Cardiac muscle cell (in vitro differentiated cells and primary cell): ENCODE data around the gene WDR35. TPM values are rescaled to one million over a fixed set of nuclear protein-coding genes. Genes with fewer than 3 reads are reported as not detected.

Experiments used
- DNase-seq, 2 donors: peaks; one replicate each; pipeline versions ENCODE4 v3.0.0 to v3.0.0-alpha.2; 2010 to 2017; ENCODE audit warnings: low read depth in 1 of 2, low spot score in 1 of 2
- H3K27ac ChIP-seq: fragments of 200-600 bp; sonication (generic); 2 replicates; pipeline ENCODE4 v1.5.1; 2016
- H3K27me3 ChIP-seq: fragments of 200-600 bp; sonication (generic); 2 replicates; pipeline ENCODE4 v1.6.0; 2016; ENCODE audit warnings: control low read depth
- H3K36me3 ChIP-seq: fragments of 200-600 bp; sonication (generic); 2 replicates; pipeline ENCODE4 v1.5.1; 2016; ENCODE audit warnings: control low read depth
- H3K4me1 ChIP-seq: fragments of 200-600 bp; sonication (generic); 2 replicates; pipeline ENCODE4 v1.8.1; 2017; ENCODE audit warnings: low read depth, mild to moderate bottlenecking, mixed run types
- H3K4me3 ChIP-seq: fragments of 200-600 bp; sonication (generic); 2 replicates; pipeline ENCODE4 v1.5.1; 2016; ENCODE audit warnings: mild to moderate bottlenecking
- H3K9me3 ChIP-seq: fragments of 200-600 bp; sonication (generic); 2 replicates; pipeline ENCODE4 v1.5.1; 2017; ENCODE audit warnings: low read depth, mild to moderate bottlenecking, control low read depth
- polyA plus RNA-seq: library from polyadenylated mRNA; unstranded; fragments of >200 nt; fragmentation: Nextera tagmentation; extraction: Ambion mirVana; gene quantifications from 2 replicates; pipeline ENCODE4 v1.2.1, GENCODE V29; 2016
- total RNA-seq: library from RNA; depleted of rRNA; stranded (reverse); fragments of >200 nt; gene quantifications from 2 replicates; pipeline ENCODE4 v1.2.3, GENCODE V29; 2016
- TF ChIP-seq, protein P1 (sequence below): IDR thresholded peaks from 2 replicates; pipeline ENCODE4 v1.5.1; 2012; ENCODE audit warnings: low read depth, mild to moderate bottlenecking, low read length

The WDR35 gene
- total and polyA plus RNA-seq, 2 experiments from 2014 or later: 4.8 to 10.1 TPM

DNA sequence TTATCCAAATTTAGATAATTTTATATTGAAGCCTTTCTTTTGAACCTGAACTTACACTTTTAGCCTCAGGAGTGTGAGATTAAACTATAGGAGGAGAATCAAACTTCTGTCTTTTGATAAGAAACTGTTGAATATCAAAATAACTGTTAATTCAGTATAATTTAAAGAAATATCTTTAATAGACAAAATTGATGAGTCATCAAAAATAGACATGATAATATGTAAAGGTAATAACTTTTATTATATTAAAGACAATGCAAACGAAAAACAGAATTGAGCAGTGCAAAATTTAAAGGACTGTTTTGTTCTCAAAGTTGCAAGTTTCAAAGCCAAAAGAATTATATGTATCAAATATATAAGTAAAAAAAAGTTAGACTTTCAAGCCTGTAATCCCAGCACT, 2.0 kb upstream of the WDR35 start:
- Histone ChIP-seq H3K9me3 (no peaks in the 10 kb centered on the region), H3K27me3 (no peaks in the 10 kb centered on the region), H3K4me3 (no peak overlapping the region), H3K4me1 (peaks cover 8% of the 10 kb centered on the region), H3K27ac (no peak overlapping the region), H3K36me3 (no peaks in the 10 kb centered on the region)
- DNase-seq: no peak
- TF ChIP-seq, protein P1, sequence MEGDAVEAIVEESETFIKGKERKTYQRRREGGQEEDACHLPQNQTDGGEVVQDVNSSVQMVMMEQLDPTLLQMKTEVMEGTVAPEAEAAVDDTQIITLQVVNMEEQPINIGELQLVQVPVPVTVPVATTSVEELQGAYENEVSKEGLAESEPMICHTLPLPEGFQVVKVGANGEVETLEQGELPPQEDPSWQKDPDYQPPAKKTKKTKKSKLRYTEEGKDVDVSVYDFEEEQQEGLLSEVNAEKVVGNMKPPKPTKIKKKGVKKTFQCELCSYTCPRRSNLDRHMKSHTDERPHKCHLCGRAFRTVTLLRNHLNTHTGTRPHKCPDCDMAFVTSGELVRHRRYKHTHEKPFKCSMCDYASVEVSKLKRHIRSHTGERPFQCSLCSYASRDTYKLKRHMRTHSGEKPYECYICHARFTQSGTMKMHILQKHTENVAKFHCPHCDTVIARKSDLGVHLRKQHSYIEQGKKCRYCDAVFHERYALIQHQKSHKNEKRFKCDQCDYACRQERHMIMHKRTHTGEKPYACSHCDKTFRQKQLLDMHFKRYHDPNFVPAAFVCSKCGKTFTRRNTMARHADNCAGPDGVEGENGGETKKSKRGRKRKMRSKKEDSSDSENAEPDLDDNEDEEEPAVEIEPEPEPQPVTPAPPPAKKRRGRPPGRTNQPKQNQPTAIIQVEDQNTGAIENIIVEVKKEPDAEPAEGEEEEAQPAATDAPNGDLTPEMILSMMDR: no peak

DNA sequence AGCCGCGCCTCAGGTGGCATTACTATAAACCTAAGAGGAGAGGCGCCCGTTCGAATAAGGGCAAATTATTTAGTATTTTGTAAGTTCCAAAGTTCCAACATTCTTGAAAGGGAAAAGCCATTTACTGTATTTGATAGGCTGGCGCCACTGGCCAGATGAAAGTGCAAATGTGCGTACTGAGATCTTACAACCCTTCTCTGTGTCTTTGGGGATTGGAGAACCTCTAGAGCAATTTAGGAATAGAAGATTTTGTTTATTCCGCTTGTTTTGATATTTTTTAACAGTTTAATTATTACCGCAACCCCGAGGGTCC, 467 bp upstream of the WDR35 start:
- Histone ChIP-seq H3K4me1 (peaks cover 8% of the 10 kb centered on the region), H3K36me3 (no peaks in the 10 kb centered on the region), H3K27me3 (no peaks in the 10 kb centered on the region), H3K9me3 (no peaks in the 10 kb centered on the region), H3K27ac (peak overlapping the region; percentile 33), H3K4me3 (peak overlapping the region; percentile 59)
- DNase-seq: peak in 1 of 2 donors; percentile 7
- TF ChIP-seq, protein P1: no peak

DNA sequence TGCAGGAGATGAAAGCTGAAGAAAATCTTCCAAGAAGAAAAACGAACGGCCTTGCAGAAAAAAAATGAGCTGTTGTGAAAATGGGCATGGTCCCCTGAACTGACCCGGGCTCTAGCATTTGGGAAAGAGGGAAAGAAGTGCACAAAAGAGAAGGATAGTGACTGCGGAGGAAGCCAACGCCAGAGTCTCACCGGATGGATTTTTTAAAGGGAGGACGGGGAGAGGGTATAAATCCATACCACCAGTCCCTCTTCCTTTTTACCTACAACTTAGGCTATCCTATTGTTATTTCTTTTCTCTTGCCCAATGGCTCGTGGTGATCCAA, 601 bp downstream of the WDR35 start:
- DNase-seq: no peak
- Histone ChIP-seq H3K27me3 (no peaks in the 10 kb centered on the region), H3K4me3 (peak overlapping the region; percentile 59), H3K4me1 (peaks cover 8% of the 10 kb centered on the region), H3K27ac (no peak overlapping the region), H3K36me3 (no peaks in the 10 kb centered on the region), H3K9me3 (no peaks in the 10 kb centered on the region)
- TF ChIP-seq, protein P1: no peak

DNA sequence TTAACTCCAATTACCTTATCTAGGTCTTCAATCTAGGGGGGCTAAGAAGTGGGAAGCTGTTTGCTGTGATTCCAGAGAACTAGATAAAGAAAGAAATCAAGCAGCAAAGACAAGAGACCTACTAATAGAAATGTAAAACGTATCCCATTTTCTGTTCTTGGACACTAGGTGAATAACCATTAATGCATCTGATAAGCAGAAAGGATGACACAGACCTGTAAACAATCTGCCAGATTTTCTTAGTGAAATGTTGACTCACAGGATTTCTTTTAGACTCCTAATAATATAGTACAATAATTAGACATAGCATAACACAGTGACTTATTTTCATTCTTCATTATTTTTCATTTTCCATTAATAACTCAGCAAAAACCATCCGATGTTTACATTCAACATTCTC, 1.3 kb downstream of the WDR35 start:
- TF ChIP-seq, protein P1: no peak
- Histone ChIP-seq H3K27me3 (no peaks in the 10 kb centered on the region), H3K27ac (no peak overlapping the region), H3K9me3 (no peaks in the 10 kb centered on the region), H3K4me3 (peak overlapping the region; percentile 59), H3K4me1 (peaks cover 8% of the 10 kb centered on the region), H3K36me3 (no peaks in the 10 kb centered on the region)
- DNase-seq: no peak

DNA sequence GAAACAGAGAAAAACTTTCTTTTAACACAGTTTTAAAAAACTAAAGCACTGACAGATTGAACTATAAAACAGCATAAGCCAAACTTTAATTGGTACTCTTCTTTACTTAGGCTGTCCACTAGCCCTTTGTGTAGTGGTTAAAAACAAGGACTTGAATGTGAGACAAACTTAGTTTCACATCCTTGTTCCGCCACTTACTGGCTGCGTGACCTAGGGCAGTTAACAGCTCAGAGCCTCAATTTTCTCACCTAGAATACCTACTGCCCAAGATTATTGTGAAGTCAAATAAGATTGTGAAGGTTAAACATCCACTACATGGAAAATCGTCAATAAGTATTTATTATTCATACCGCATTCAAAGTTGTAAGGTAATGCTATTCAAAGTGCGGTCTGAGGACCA, 2.0 kb downstream of the WDR35 start:
- H3K4me3 ChIP-seq: no peak overlapping the region
- no peak for DNase-seq

More for the DNA sequence above, 2.0 kb downstream of the WDR35 start:
- H3K4me1 ChIP-seq: peaks cover 8% of the 10 kb centered on the region
- H3K36me3 ChIP-seq: no peaks in the 10 kb centered on the region
- TF ChIP-seq, protein P1: no peak
- no peaks in the 10 kb centered on the region for H3K9me3 ChIP-seq
- no peaks in the 10 kb centered on the region for H3K27me3 ChIP-seq
- H3K27ac ChIP-seq: no peak overlapping the region
